ENCODE results near the gene RFNG.

RFNG gene

GRCh38 chr17:82083533-82084359 lies 32.1 kb upstream of the RFNG start:
- H3K9me3 Mint-ChIP-seq (ENCODE audit: low read depth), result no peaks in the 10 kb centered on the region
- H3K36me3 Mint-ChIP-seq, result no peaks in the 10 kb centered on the region

GRCh38 chr17:82083009-82083408 lies 31.4 kb upstream of the RFNG start:
- Mint-ChIP-seq H3K27ac (no peak overlapping the region), H3K9me3 (ENCODE audit: low read depth) (no peaks in the 10 kb centered on the region), H3K36me3 (peaks cover 2% of the 10 kb centered on the region), H3K4me3 (no peak overlapping the region), H3K27me3 (no peaks in the 10 kb centered on the region), H3K4me1 (ENCODE audit: low read depth) (no peaks in the 10 kb centered on the region)

More at GRCh38 chr17:82083533-82084359, 32.1 kb upstream of the RFNG start:
- H3K27ac Mint-ChIP-seq, result no peak overlapping the region
- H3K27me3 Mint-ChIP-seq, result no peaks in the 10 kb centered on the region
- no peak overlapping the region for H3K4me3 Mint-ChIP-seq
- no peaks in the 10 kb centered on the region for H3K4me1 Mint-ChIP-seq (ENCODE audit: low read depth)

GRCh38 chr17:82082456-82082855 lies 30.8 kb upstream of the RFNG start:
- Mint-ChIP-seq H3K27ac (no peak overlapping the region), H3K36me3 (peaks cover 2% of the 10 kb centered on the region), H3K27me3 (no peaks in the 10 kb centered on the region), H3K9me3 (ENCODE audit: low read depth) (no peaks in the 10 kb centered on the region), H3K4me1 (ENCODE audit: low read depth) (no peaks in the 10 kb centered on the region), H3K4me3 (no peak overlapping the region)

GRCh38 chr17:82081966-82082365 lies 30.4 kb upstream of the RFNG start:
- Mint-ChIP-seq H3K27ac (no peak overlapping the region), H3K9me3 (ENCODE audit: low read depth) (no peaks in the 10 kb centered on the region), H3K27me3 (no peaks in the 10 kb centered on the region), H3K36me3 (peaks cover 2% of the 10 kb centered on the region), H3K4me3 (no peak overlapping the region), H3K4me1 (ENCODE audit: low read depth) (no peaks in the 10 kb centered on the region)

- Mint-ChIP-seq H3K4me1 (ENCODE audit: low read depth) (no peaks in the 10 kb centered on the region), H3K27ac (no peak overlapping the region), H3K9me3 (ENCODE audit: low read depth) (no peaks in the 10 kb centered on the region), H3K36me3 (peaks cover 2% of the 10 kb centered on the region), H3K27me3 (no peaks in the 10 kb centered on the region), H3K4me3 (no peak overlapping the region)
Observed at GRCh38 chr17:82081546-82081945, 29.9 kb upstream of the RFNG start.

GRCh38 chr17:82080789-82081464 lies 29.3 kb upstream of the RFNG start:
- Mint-ChIP-seq H3K27ac (no peak overlapping the region), H3K9me3 (ENCODE audit: low read depth) (no peaks in the 10 kb centered on the region), H3K27me3 (no peaks in the 10 kb centered on the region), H3K4me1 (ENCODE audit: low read depth) (no peaks in the 10 kb centered on the region), H3K4me3 (no peak overlapping the region), H3K36me3 (peaks cover 2% of the 10 kb centered on the region)

- peaks cover 2% of the 10 kb centered on the region for H3K36me3 Mint-ChIP-seq
- H3K9me3 Mint-ChIP-seq (ENCODE audit: low read depth), result no peaks in the 10 kb centered on the region
- no peaks in the 10 kb centered on the region for H3K27me3 Mint-ChIP-seq
- no peak overlapping the region for H3K4me3 Mint-ChIP-seq
- H3K4me1 Mint-ChIP-seq (ENCODE audit: low read depth), result no peaks in the 10 kb centered on the region
- H3K27ac Mint-ChIP-seq, result no peak overlapping the region
Observed at GRCh38 chr17:82080048-82080788, 28.6 kb upstream of the RFNG start.

GRCh38 chr17:82079001-82079677 lies 27.5 kb upstream of the RFNG start:
- Mint-ChIP-seq H3K9me3 (ENCODE audit: low read depth) (no peaks in the 10 kb centered on the region), H3K4me1 (ENCODE audit: low read depth) (no peaks in the 10 kb centered on the region), H3K4me3 (no peak overlapping the region), H3K27me3 (no peaks in the 10 kb centered on the region), H3K36me3 (peaks cover 2% of the 10 kb centered on the region), H3K27ac (no peak overlapping the region)

- peaks cover 2% of the 10 kb centered on the region for H3K36me3 Mint-ChIP-seq
- H3K4me3 Mint-ChIP-seq, result no peak overlapping the region
- no peak overlapping the region for H3K27ac Mint-ChIP-seq
- H3K9me3 Mint-ChIP-seq (ENCODE audit: low read depth), result no peaks in the 10 kb centered on the region
- H3K27me3 Mint-ChIP-seq, result no peaks in the 10 kb centered on the region
- H3K4me1 Mint-ChIP-seq (ENCODE audit: low read depth), result no peaks in the 10 kb centered on the region
Observed at GRCh38 chr17:82078433-82078832, 26.8 kb upstream of the RFNG start.

GRCh38 chr17:82077617-82078358 lies 26.2 kb upstream of the RFNG start:
- Mint-ChIP-seq H3K27ac (no peak overlapping the region), H3K36me3 (peaks cover 2% of the 10 kb centered on the region), H3K27me3 (no peaks in the 10 kb centered on the region), H3K4me3 (no peak overlapping the region), H3K4me1 (ENCODE audit: low read depth) (no peaks in the 10 kb centered on the region), H3K9me3 (ENCODE audit: low read depth) (no peaks in the 10 kb centered on the region)

- Mint-ChIP-seq H3K4me1 (ENCODE audit: low read depth) (no peaks in the 10 kb centered on the region), H3K36me3 (peaks cover 2% of the 10 kb centered on the region), H3K27me3 (no peaks in the 10 kb centered on the region), H3K27ac (no peak overlapping the region), H3K9me3 (ENCODE audit: low read depth) (no peaks in the 10 kb centered on the region), H3K4me3 (no peak overlapping the region)
Observed at GRCh38 chr17:82076785-82077591, 25.4 kb upstream of the RFNG start.

GRCh38 chr17:82076018-82076784 lies 24.6 kb upstream of the RFNG start:
- H3K9me3 Mint-ChIP-seq (ENCODE audit: low read depth), result no peaks in the 10 kb centered on the region
- no peak overlapping the region for H3K4me3 Mint-ChIP-seq
- H3K27ac Mint-ChIP-seq, result no peak overlapping the region
- H3K27me3 Mint-ChIP-seq, result no peaks in the 10 kb centered on the region
- peaks cover 2% of the 10 kb centered on the region for H3K36me3 Mint-ChIP-seq
- no peaks in the 10 kb centered on the region for H3K4me1 Mint-ChIP-seq (ENCODE audit: low read depth)

- Mint-ChIP-seq H3K4me1 (ENCODE audit: low read depth) (no peaks in the 10 kb centered on the region), H3K27ac (no peak overlapping the region), H3K4me3 (no peak overlapping the region), H3K9me3 (ENCODE audit: low read depth) (no peaks in the 10 kb centered on the region), H3K36me3 (peaks cover 2% of the 10 kb centered on the region), H3K27me3 (no peaks in the 10 kb centered on the region)
Observed at GRCh38 chr17:82073446-82073845, 21.8 kb upstream of the RFNG start.

Data from activated naive CD8-positive, alpha-beta T cell (primary cell).